GM20431 (cell line): ENCODE data around the gene STON2.
"Not testable (repeated sequence)": the region's sequence is repeated elsewhere in the genome, so short reads cannot be mapped to it uniquely, and the experiment has no call there.

Experiments used
- in situ Hi-C: fragments of 300-500 bp; cut with MseI, MboI; formaldehyde crosslinking; loops from one replicate; pipeline ENCODE4 v1.15.0; 2020; ENCODE audit warnings: low sequenced_read_pairs; ENCODE audit not compliant: unreplicated experiment

STON2 gene

GRCh38 chr14:81245771-81246170, 154.4 kb downstream of the STON2 start:
- in situ Hi-C loops = no loop called here

GRCh38 chr14:81244431-81244830, 155.7 kb downstream of the STON2 start:
- in situ Hi-C loops = not testable (repeated sequence)

DNA sequence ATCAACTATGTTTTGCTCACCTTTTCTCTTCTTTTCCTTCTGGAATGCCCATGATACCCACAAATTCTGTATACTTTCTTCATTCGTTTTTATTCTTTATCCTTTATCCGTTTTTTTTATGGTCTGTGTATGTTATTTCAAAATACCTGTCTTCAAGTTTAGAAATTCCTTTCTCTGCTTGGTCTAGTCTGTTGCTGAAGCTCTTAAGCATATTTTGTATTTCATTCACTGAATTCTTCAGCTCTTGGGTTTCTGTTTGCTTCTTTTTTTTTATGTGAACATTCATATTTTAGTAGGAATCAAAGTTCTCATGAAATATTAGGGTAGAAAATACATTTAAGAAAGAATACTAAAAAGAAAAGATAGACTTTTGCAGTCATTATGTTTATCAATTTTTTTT, 156.6 kb downstream of the STON2 start:
- in situ Hi-C loops = no loop called here

GRCh38 chr14:81236849-81237248, 163.3 kb downstream of the STON2 start:
- in situ Hi-C loops = not testable (repeated sequence)

GRCh38 chr14:81236138-81236537, 164.0 kb downstream of the STON2 start:
- in situ Hi-C loops = no loop called here

- in situ Hi-C loops = no loop called here
These were observed 165.0 kb downstream of the STON2 start for GRCh38 chr14:81235096-81235495.

GRCh38 chr14:81234278-81234677, 165.8 kb downstream of the STON2 start:
- in situ Hi-C loops = no loop called here

DNA sequence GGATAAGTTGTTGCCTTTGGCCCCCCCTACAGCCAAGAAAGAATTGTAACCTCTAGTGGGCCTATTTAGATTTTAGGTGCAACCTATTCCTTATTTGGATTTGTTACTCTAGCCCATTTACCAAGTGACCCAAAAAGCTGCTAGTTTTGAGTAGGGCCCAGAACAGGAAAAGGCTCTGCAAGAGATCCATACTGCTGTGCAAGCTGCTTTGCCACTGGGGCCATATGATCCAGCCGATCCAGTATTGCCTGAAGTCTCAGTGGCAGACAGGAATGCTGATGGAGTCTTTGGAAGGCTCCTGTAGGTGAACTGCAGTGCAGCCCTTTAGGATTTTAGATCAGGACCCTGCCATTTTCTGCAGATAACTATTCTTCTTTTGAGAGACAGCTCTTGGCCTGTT, 166.5 kb downstream of the STON2 start:
- in situ Hi-C loops = no loop called here

DNA sequence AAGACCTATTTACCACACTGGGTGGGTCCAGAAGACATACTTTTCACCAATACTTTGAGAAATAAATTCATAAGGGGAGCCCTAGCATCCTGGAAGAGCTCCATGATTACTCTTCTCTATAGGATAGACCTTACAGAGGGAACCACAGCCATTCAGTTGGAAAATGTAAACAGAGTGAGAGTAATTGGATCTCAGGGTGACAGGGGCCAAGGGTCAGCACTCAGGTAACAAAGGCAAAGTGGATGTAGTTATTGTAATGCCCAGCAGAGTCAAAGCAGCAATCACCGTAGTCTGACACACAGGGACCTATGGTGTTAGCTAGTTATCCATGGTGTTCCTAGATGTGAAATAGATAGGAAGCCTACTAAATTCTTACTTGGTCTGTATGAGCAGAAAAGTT, 168.6 kb downstream of the STON2 start:
- in situ Hi-C loops = no loop called here

GRCh38 chr14:81224222-81224621, 175.9 kb downstream of the STON2 start:
- in situ Hi-C loops = no loop called here

DNA sequence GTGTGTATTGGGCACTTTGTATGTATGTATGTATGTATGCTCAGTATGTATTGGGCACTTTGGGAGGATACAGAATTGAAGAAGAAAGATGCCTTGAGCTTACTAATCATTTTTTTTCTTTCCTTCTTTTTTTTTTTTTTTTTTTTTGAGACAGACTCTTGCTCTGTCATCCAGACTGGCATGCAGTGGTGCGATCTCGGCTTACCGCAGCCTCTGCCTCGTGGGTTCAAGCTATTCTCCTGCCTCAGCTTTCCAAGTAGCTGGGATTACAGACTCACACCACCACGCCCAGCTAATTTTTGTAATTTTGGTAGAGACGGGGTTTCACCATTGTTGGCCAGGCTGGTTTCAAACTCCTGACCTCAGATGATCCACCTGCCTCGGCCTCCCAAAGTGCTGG, 176.3 kb downstream of the STON2 start:
- in situ Hi-C loops = not testable (repeated sequence)

DNA sequence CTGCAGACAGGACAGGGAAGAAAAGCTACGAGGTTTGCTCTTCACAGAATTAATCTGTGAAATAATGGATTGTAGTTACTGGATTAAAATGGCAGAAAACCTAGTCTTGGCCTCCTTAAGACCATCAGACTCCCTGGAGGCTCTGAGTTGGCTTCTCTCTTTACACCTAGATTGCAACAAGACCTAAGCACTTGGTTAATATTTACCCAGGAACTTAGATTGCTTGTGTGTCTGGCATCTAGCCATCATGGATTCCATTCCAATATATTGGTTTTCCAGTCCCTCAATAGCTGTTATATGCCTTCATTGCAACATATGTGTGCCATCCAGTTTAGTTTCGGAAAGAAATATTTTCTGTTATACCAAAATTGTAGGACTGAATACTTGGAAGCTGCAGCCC, 177.4 kb downstream of the STON2 start:
- in situ Hi-C loops = no loop called here

DNA sequence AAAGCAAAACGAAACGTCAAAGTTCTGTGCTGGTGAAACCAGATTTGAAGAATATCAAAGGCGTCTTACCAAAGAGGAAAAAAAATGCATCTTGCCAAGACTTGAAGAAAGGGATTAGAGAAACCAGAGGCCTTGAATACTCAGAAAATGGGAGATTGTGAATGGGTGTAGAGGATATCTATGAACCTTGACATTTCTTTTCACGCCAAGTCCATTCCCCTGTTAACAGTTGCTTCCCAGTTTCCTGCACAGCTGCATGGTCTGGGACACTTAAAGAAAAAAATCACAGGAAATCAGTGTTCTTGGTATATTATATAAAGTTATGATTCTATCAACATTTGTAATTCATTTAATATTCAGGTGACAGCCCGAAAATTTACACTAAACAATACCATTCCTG, 178.0 kb downstream of the STON2 start:
- in situ Hi-C loops = no loop called here

DNA sequence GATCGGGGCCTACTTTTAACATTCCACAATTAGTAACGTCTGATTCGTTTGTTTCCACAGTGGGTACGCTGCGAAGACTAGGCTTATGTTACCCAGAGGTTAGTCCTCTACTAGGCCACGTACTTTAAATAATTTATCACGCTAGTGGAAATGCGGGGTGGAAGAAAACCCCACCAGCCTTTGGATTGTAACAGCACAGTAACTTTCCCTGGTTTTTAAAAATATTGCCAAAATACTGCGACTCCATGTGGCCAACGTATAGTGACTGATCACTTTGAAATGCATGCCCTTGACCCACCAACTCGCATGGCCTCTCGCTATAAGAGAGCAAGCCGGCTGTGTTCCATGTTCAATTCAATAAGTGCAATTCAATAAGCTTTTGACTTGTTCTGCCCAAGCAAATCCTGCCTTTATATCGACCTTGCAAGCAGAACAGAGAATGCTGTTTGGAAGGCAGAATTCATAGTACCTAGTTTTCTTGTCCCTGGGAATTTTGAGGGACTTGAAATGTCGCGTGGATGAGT, 178.5 kb downstream of the STON2 start:
- in situ Hi-C loops = no loop called here

DNA sequence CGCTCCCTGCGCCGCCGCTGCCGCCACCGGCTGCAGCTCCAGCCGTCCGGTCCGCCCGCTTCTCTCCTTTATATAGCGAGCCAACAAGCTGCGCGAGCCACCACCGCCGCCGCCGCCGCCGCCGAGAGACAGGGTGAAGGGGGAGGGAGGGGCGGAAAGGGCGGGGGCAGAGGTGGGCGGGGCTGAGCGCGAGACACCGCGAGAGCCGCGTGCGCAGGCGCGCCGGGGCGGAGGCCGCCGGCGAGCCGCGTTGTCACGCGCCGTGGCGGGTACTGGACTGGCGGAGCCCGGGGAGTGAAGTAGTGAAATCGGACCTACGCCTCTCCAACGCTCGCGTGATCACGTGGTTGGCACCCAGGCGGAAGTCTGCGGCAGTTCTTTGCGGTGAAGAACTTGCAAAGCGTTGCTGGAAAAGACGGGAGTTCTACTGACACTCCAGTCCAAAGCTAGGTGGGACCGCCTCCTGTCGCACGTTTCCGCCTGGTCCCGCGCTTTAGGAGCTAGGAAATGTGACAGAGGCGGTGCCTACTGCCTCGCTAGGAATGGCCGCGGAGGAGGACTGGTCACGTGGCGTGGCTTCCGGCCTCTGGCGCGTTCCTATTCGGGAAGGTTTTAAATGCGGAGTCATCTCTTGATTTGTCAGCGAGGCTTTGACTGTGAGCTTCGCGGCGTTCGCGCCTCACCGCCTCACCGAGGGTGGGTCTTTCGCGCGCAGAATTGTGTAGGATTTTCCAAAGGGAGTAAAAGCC, 179.1 kb downstream of the STON2 start, which contains the start of gene GTF2A1:
GTF2A1 (minus strand) TSS at position 130 of the 749 bp plus-strand sequence. CDS start 441 bp downstream, outside the sequence.
- in situ Hi-C loops = no loop called here

- in situ Hi-C loops = no loop called here
These were observed 179.6 kb downstream of the STON2 start for GRCh38 chr14:81220580-81220829.

DNA sequence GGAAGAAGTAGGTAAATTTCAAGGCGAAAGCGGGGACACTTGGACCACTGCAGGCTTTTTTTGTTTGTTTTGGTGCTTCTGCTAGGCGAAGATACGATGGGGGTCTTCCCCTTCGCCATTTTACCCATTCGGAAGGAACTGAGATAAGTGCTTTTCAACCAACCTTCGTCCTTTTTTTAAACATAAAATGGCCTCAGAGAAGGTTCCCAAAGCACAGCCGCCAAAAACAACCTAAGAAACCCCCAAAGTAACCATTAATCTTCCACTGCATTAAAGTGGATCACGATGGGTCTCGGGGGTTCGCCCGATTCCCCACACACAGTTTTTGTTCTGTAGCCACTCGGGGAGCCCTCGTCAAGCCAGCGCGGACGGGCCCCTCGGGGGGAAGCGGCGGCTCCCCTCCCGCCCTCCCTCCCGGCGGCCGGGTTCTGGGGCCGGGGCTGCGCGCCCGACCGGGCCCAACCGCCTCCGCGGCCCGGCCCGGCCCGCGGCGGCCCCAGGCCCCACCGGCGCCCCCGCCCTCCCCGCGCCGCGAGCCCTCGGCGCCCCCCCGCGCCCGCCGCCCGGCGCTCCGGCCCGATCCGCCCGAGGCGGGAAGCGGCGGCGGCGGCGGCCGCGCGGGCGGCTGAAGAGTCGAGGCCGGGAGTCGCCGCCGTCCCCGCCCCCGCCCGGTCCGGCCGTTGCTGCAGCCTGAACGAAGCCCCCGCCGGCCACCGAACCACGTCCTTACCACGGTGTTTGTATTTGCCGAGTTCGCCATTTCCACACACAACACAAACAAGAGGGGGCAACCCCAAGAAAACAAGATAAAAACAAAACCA, 180.2 kb downstream of the STON2 start:
- in situ Hi-C loops = no loop called here

DNA sequence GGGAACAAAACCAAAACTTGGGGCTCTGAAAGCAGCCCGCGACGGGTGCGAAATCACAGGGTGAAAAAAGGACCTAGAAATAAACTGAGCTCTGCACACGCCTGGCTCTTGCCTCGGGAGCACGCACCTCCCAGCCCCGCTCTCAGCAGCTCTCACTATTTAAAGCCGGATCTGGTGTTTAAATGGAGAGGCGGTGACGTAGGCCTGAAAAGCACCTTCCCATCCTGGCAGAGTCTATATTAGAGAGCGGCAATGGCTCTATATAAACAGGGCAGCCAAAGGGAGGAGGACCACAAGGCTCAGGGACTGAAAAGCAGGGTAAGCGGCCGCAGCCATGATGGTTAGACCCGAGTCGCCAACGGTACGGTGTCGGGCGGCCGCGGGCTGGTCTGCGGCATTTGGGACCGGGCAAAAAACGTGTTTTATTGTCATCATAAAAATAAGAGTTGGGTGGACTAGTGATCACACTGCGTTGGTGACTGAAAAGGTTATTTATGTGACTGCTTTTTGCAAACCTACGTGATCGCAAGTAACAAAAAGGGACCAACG, 180.8 kb downstream of the STON2 start:
- in situ Hi-C loops = no loop called here

DNA sequence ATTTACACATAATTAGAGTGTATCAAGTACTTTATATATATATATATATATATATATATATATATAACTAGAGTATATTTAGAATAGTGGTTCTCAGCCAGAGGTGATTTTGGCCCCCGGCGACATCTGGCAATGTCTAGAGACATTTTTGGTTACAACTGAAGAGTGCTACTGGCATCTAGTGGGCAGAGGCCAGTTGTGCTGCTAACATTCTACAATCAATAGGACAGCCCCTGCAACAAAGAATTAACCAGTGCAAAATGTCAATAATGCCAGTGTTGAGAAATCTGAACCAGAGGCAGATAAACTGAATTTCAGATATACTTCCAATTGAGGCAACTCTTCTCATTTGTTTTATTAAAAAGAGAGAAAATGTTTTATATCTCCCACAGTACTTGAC, 188.3 kb downstream of the STON2 start:
- in situ Hi-C loops = no loop called here
